Activated CD4-positive, alpha-beta T cell treated with anti-CD3 and anti-CD28 coated beads, Interleukin-10, Interleukin-2, amounts not matched to agents 100 ng/mL and 50 ng/mL, durations not matched to agents 16 hours and 8 hours (primary cell): Measurements from ENCODE around the gene ATP2A3.
"Not testable (repeated sequence)": the region's sequence is repeated elsewhere in the genome, so short reads cannot be mapped to it uniquely, and the experiment has no call there.

Experiments used
- DNase-seq: peaks from one replicate; pipeline ENCODE4 v3.0.0-alpha.2; 2020

ATP2A3 gene

GRCh38 chr17:3964203-3965117 is at the start of gene ATP2A3:
Gene ATP2A3 (minus strand): TSS chr17:3964437. CDS start chr17:3964291, 146 bp downstream.
- peak; percentile 84 for DNase-seq

DNA sequence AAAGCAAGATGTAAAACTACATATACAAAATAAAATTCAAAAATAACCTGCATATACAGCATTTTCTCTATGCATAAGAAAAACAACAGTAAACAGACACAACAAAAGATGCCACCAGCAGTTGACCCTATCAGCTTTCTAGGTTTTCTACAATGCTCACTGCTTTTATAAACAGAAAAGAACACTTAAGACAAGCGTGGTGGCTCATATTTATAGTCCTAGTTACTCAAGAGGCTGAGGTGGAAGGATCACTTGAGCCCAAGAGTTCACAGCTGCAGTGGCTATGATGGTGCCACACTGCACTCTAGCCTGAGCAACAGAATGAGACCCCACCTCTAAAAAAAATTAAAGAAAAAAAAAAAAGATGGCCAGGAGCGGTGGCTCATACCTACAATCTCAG is 46.5 kb upstream of the ATP2A3 start:
- no peak for DNase-seq

- no peak for DNase-seq
Measured at GRCh38 chr17:4009186-4009785, 45.0 kb upstream of the ATP2A3 start.

- no peak for DNase-seq
Measured at GRCh38 chr17:4008441-4009185, 44.4 kb upstream of the ATP2A3 start.

DNA sequence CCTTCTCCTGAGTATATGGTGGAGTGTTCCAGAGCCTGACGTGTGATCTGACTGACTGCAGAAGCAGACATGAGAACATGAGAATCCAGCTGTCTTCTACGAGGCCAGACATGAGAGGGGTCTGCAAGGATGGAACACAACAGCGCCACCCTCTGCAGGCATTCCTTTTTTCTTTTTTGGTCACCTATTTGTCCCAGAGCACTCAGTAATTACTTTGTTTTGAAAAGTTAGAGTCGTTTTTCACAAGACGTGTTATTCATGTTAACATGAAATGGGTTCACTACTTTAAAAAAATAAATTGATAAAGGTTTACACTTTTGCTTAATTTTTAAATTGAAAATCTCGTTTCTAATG is 43.8 kb upstream of the ATP2A3 start:
- DNase-seq, result no peak

DNA sequence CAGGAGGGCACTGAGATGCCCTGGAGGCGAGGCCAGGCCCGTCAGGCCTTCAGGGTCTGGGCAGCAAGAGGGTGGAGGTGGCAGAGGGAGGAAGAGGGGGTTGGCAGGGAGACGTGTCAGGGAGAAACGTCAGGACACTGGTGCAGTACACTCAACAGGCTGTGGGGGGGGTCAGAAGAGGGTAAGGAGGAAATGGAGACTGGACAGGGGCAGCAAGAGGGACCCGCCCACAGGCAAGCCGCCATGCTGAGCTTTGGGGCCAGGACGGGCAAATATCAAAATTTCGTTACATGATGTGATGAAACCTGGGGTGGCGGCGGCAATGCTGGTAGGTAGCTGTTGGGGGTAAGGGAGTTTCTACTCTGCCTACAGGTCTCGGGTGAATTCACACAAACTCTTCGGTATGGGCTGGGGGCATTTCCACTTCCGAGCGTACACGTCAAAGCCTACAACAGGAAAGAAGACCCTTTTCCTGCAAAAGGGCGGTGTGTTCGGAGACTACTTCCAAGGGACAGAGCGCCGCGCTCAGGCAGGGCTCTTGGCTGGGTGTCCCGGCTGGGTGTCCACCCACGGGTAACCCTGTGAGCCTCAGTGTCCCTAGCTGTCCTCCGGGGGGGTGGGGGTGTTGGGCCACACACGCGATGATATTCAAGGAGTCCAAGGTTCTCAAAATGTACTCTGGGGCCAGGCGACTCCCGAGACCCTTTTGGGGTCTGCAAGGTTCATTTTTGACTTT is 43.3 kb upstream of the ATP2A3 start:
- no peak for DNase-seq

GRCh38 chr17:4006745-4007211 is 42.5 kb upstream of the ATP2A3 start:
- no peak for DNase-seq

DNA sequence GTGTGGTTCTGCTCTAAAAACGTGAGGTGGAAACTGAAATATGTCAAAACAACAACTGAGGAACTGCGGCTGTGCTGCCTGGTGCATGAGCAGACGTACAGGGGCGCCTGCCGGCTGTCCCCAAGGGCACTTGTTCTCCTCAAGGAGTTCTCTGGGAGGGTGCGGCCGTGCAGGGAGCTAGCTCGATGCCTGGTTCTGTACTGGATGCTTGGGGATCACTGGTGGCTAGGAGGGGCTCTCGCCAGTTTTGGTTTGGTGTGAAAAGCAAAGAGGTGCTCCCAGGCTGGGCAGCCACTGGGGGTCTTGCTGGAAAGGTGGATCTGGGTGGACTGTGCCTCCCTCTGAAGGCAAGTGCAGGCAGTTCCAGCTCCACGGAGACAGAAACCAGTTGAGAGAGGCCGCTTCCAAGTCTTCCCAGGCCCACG is 41.9 kb upstream of the ATP2A3 start:
- DNase-seq, result no peak

GRCh38 chr17:4005296-4006164 is 41.3 kb upstream of the ATP2A3 start:
- DNase-seq, result no peak

- peak; percentile 61 for DNase-seq
Measured at GRCh38 chr17:4004517-4005295, 40.5 kb upstream of the ATP2A3 start.

DNA sequence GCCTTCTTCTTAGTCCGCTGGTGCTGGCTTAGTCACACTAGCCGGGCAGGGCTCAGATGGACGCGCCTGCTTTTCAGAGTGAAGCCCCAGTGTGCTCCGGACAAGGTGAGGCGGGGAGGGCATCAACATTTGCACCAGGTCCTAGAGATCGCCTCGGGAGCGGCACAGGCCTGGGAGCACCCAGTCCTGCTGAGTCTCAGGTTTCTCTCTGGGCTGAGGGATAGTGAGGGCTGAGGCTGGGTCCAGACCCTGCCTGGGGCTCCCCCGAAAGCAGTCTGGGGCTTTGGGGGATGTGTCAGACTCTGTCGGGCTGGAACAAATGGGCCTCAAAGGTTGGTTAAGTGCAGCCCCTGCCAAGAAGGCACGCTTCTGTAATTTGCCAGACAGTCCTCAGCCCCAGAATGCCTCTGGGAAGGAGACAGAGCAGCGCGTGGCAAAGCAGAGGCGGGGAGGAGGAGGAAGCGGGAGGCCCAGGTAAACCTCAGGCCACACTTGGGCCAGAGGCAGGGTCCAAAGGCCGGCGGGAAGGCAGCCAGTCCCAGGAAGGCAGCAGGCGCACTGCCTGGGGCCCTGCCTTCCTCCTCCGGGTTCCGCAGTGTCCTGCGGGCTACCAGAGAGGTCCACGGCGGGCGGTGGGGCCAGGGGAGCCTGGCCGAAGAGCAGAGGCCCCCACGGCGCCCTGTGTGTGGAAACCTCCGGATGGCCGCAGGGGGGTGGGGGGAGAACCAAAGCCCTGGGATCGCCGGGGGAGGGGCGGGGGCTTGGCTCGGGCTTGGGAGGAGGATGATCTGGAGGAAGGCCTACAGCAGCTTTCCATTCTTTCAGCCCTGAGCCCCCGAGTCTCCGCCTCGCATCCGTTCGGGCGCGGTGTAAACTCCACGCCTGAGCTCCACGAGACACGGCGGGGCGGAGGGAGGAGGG is 39.5 kb upstream of the ATP2A3 start:
- no peak for DNase-seq

GRCh38 chr17:4003131-4003500 is 38.9 kb upstream of the ATP2A3 start:
- no peak for DNase-seq

GRCh38 chr17:4001048-4001590 is 36.9 kb upstream of the ATP2A3 start:
- DNase-seq, result no peak

DNA sequence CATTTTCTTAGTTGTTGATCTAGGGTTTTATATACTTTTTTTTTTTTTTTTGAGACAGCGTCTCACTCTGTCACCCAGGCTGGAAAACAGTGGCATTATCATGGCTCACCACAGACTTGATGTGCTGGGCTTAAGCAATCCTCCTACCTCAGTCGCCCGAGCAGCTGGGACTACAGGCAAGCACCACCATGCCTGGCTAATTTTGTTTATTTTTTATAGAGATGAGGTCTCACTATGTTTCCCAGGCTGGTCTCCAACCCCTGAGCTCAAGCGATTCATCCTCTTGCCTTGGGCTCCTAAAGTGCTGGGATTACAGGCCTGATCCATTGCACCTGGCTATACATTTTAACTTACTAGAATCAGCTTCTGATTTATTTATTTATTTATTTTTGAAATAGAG is 34.2 kb upstream of the ATP2A3 start:
- no peak for DNase-seq

DNA sequence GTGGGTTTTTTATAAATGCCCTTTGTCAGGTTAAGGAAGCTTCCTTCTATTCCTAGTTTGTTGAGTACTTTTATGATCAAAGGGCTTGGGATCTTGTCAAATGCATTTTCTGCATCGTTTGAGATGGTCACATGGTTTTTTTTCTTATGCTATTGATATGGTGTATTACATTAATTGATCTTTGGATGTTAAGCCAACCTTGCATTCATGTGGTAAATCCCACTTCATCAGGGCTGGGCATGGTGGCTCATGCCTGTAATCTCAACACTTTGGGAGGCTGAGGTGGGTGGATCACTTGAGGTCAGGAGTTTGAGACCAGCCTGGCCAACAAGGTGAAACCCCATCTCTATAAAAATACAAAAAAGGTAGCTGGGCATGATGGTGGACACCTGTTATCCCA is 30.8 kb upstream of the ATP2A3 start:
- no peak for DNase-seq

GRCh38 chr17:3994221-3994576 is 30.0 kb upstream of the ATP2A3 start:
- no peak for DNase-seq

DNA sequence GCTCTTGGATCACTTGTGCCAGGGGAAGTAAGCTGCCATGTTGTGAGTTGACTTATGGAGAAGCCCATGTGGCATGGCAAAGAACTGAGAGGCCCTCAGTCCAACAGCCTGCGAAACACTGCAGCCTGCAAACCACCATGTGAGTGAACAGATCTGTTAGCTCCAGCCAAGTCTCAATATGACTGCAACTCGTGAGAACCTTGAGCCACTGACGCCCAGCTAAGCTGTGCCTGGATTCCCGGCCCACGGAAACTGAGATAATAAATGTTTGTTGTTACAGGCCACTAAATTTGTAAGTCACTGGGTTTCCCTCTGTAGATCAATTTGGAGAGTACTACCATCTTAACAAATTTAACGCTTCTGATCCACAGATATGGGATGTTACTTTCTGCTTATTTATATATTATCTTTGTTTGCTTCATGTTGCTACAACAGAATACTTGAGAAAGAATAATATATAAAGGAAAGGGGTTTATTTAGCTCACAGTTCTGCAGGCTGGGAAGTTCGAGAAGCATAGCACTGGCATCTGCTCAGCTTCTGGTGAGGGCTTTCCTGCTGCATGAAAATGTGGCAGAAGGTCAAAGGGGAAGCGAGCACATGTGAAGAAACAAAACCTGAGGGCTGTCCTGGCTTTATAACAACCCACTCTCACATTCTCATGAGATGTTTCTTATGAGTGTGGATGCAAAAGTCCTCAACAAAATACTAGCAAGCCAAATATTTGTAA is 29.4 kb upstream of the ATP2A3 start:
- DNase-seq, result no peak

DNA sequence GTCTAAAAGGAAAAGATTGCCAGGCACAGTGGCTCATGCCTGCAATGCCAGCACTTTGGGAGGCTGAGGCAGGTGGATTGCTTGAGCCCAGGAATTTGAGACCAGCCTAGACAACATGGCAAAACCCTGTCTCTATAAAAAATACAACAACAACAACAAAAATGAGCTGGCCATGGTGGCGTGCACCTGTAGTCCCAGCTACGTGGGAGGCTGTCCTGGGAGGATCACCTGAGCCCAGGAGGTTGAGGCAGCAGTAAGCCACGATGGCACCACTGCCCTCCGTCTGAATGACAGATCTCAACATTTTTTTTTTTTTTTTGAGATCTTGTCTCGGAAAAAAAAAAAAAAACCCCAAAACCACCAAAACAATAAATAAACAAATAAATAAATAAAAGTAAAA is 28.1 kb upstream of the ATP2A3 start:
- DNase-seq, result no peak

GRCh38 chr17:3991699-3992098 is 27.5 kb upstream of the ATP2A3 start:
- not testable (repeated sequence) for DNase-seq
